OCI-LY3 (cell line): ENCODE data around the gene HLTF.

Source experiments
- EZH2phosphoT487 ChIP-seq: fragments of 200-600 bp; shearing (Covaris generic); IDR thresholded peaks from 2 replicates; pipeline ENCODE4 v1.6.1; 2018; ENCODE audit warnings: antibody characterized with exemption, mixed run types, low read depth
- TF ChIP-seq, protein P1 (sequence below): fragments of 200-600, 300-600 bp; sonication (generic); IDR thresholded peaks from 2 replicates; pipeline ENCODE4 v1.5.1; 2014; ENCODE audit warnings: antibody characterized with exemption, low read length, low read depth

DNA sequence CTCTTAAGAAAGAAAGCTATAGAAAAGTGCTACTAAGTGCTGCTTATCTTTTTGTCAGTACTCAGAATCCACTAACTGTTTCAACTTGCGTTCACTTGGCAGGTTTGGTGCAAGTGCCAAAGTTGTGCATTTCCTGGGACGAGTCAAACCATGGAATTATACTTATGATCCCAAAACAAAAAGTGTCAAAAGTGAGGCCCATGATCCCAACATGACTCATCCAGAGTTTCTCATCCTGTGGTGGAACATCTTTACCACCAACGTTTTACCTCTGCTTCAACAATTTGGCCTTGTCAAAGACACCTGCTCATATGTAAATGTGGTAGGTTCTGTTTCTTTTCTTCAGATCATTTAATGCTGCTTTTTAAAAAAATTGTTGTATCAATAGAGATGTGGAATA, 62.4 kb downstream of the HLTF start:
- TF ChIP-seq, protein P1, sequence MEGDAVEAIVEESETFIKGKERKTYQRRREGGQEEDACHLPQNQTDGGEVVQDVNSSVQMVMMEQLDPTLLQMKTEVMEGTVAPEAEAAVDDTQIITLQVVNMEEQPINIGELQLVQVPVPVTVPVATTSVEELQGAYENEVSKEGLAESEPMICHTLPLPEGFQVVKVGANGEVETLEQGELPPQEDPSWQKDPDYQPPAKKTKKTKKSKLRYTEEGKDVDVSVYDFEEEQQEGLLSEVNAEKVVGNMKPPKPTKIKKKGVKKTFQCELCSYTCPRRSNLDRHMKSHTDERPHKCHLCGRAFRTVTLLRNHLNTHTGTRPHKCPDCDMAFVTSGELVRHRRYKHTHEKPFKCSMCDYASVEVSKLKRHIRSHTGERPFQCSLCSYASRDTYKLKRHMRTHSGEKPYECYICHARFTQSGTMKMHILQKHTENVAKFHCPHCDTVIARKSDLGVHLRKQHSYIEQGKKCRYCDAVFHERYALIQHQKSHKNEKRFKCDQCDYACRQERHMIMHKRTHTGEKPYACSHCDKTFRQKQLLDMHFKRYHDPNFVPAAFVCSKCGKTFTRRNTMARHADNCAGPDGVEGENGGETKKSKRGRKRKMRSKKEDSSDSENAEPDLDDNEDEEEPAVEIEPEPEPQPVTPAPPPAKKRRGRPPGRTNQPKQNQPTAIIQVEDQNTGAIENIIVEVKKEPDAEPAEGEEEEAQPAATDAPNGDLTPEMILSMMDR, result no peak
- TF ChIP-seq EZH2phosphoT487, result no peak
